ENCODE results near the gene COMP. TPM values are rescaled to one million over a fixed set of nuclear protein-coding genes. Genes with fewer than 3 reads are reported as not detected.

COMP gene
- total RNA-seq, 2 donors from 2014 or later, result not detected

- DNase-seq (ENCODE audit: low spot score), result no peak
- H3K9me3 Mint-ChIP-seq, result no peaks in the 10 kb centered on the region
- no peak for ATAC-seq
- H3K36me3 Mint-ChIP-seq, result no peaks in the 10 kb centered on the region
- H3K27ac Mint-ChIP-seq, result no peak overlapping the region
- no peaks in the 10 kb centered on the region for H3K27me3 Mint-ChIP-seq
- peaks cover 1 to 2% of the 10 kb centered on the region in 2 donors for H3K4me1 Mint-ChIP-seq (ENCODE audit: low read depth in 2 of 2)
- no peak overlapping the region for H3K4me3 Mint-ChIP-seq
These were observed 15.4 kb downstream of the COMP start for GRCh38 chr19:18775586-18776287.

GRCh38 chr19:18774782-18775444, 16.2 kb downstream of the COMP start:
- H3K9me3 Mint-ChIP-seq, result no peaks in the 10 kb centered on the region
- no peaks in the 10 kb centered on the region for H3K36me3 Mint-ChIP-seq
- peaks cover 2 to 6% of the 10 kb centered on the region in 2 donors for H3K4me1 Mint-ChIP-seq (ENCODE audit: low read depth in 2 of 2)
- H3K27ac Mint-ChIP-seq, result no peak overlapping the region
- ATAC-seq (no peak), DNase-seq (ENCODE audit: low spot score) (no peak)
- no peaks in the 10 kb centered on the region for H3K27me3 Mint-ChIP-seq
- H3K4me3 Mint-ChIP-seq, result no peak overlapping the region

GRCh38 chr19:18774107-18774506, 17.0 kb downstream of the COMP start:
- no peaks in the 10 kb centered on the region for H3K9me3 Mint-ChIP-seq
- no peak overlapping the region for H3K27ac Mint-ChIP-seq
- DNase-seq (ENCODE audit: low spot score) (no peak), ATAC-seq (no peak)
- no peaks in the 10 kb centered on the region for H3K27me3 Mint-ChIP-seq
- no peaks in the 10 kb centered on the region for H3K36me3 Mint-ChIP-seq
- no peak overlapping the region for H3K4me3 Mint-ChIP-seq
- peaks cover 2 to 6% of the 10 kb centered on the region in 2 donors for H3K4me1 Mint-ChIP-seq (ENCODE audit: low read depth in 2 of 2)

- Mint-ChIP-seq H3K4me1 (ENCODE audit: low read depth in 2 of 2) (peaks cover 2 to 6% of the 10 kb centered on the region in 2 donors), H3K9me3 (no peaks in the 10 kb centered on the region), H3K36me3 (no peaks in the 10 kb centered on the region), H3K27me3 (no peaks in the 10 kb centered on the region), H3K4me3 (no peak overlapping the region), H3K27ac (no peak overlapping the region)
- ATAC-seq (no peak), DNase-seq (ENCODE audit: low spot score) (no peak)
These were observed 17.4 kb downstream of the COMP start for GRCh38 chr19:18773682-18774081.

- DNase-seq (ENCODE audit: low spot score) (no peak), ATAC-seq (no peak)
- Mint-ChIP-seq H3K4me1 (ENCODE audit: low read depth in 2 of 2) (peaks cover 2 to 6% of the 10 kb centered on the region in 2 donors), H3K4me3 (no peak overlapping the region), H3K27me3 (no peaks in the 10 kb centered on the region), H3K27ac (no peak overlapping the region), H3K9me3 (no peaks in the 10 kb centered on the region), H3K36me3 (no peaks in the 10 kb centered on the region)
These were observed 18.2 kb downstream of the COMP start for GRCh38 chr19:18772620-18773587.

- H3K36me3 Mint-ChIP-seq, result no peaks in the 10 kb centered on the region
- ATAC-seq (no peak), DNase-seq (ENCODE audit: low spot score) (no peak)
- no peak overlapping the region for H3K27ac Mint-ChIP-seq
- no peak overlapping the region for H3K4me3 Mint-ChIP-seq
- H3K27me3 Mint-ChIP-seq, result no peaks in the 10 kb centered on the region
- H3K9me3 Mint-ChIP-seq, result no peaks in the 10 kb centered on the region
- H3K4me1 Mint-ChIP-seq (ENCODE audit: low read depth in 2 of 2), result peaks cover 2 to 6% of the 10 kb centered on the region in 2 donors
These were observed 19.5 kb downstream of the COMP start for GRCh38 chr19:18771328-18772242.

- H3K4me3 Mint-ChIP-seq, result no peak overlapping the region
- DNase-seq (ENCODE audit: low spot score), result no peak
- H3K9me3 Mint-ChIP-seq, result no peaks in the 10 kb centered on the region
- peaks cover 2 to 6% of the 10 kb centered on the region in 2 donors for H3K4me1 Mint-ChIP-seq (ENCODE audit: low read depth in 2 of 2)
- ATAC-seq, result no peak
- no peaks in the 10 kb centered on the region for H3K36me3 Mint-ChIP-seq
- H3K27me3 Mint-ChIP-seq, result no peaks in the 10 kb centered on the region
- H3K27ac Mint-ChIP-seq, result no peak overlapping the region
These were observed 20.3 kb downstream of the COMP start for GRCh38 chr19:18770663-18771327.

- Mint-ChIP-seq H3K4me1 (ENCODE audit: low read depth in 2 of 2) (peaks cover 2 to 6% of the 10 kb centered on the region in 2 donors), H3K27ac (no peak overlapping the region), H3K4me3 (no peak overlapping the region), H3K9me3 (no peaks in the 10 kb centered on the region), H3K27me3 (no peaks in the 10 kb centered on the region), H3K36me3 (no peaks in the 10 kb centered on the region)
- DNase-seq (ENCODE audit: low spot score) (no peak), ATAC-seq (no peak)
These were observed 21.0 kb downstream of the COMP start for GRCh38 chr19:18769989-18770528.

GRCh38 chr19:18768997-18769891, 21.9 kb downstream of the COMP start:
- ATAC-seq, result no peak
- peaks cover under 1 to 6% of the 10 kb centered on the region in 2 donors for H3K4me1 Mint-ChIP-seq (ENCODE audit: low read depth in 2 of 2)
- no peak overlapping the region for H3K4me3 Mint-ChIP-seq
- H3K27ac Mint-ChIP-seq, result no peak overlapping the region
- H3K36me3 Mint-ChIP-seq, result no peaks in the 10 kb centered on the region
- H3K9me3 Mint-ChIP-seq, result no peaks in the 10 kb centered on the region
- no peak for DNase-seq (ENCODE audit: low spot score)
- no peaks in the 10 kb centered on the region for H3K27me3 Mint-ChIP-seq

GRCh38 chr19:18768046-18768771, 22.9 kb downstream of the COMP start:
- Mint-ChIP-seq H3K9me3 (no peaks in the 10 kb centered on the region), H3K4me1 (ENCODE audit: low read depth in 2 of 2) (peaks cover 0 to 6% of the 10 kb centered on the region in 2 donors), H3K4me3 (no peak overlapping the region), H3K27ac (no peak overlapping the region), H3K27me3 (no peaks in the 10 kb centered on the region), H3K36me3 (no peaks in the 10 kb centered on the region)
- DNase-seq (ENCODE audit: low spot score) (no peak), ATAC-seq (no peak)

GRCh38 chr19:18765224-18765623, 25.9 kb downstream of the COMP start:
- DNase-seq (ENCODE audit: low spot score), result no peak
- ATAC-seq, result no peak
- no peak overlapping the region for H3K27ac Mint-ChIP-seq
- no peaks in the 10 kb centered on the region for H3K4me1 Mint-ChIP-seq (ENCODE audit: low read depth in 2 of 2)
- no peaks in the 10 kb centered on the region for H3K36me3 Mint-ChIP-seq
- H3K27me3 Mint-ChIP-seq, result no peaks in the 10 kb centered on the region
- no peak overlapping the region for H3K4me3 Mint-ChIP-seq
- H3K9me3 Mint-ChIP-seq, result no peaks in the 10 kb centered on the region

Data from natural killer cell treated with Interleukin-12 subunit alpha and Interleukin-12 subunit beta and Interleukin-15 and Interleukin-18, amount 100 ng/mL, for 72 hours (primary cell).